ENCODE data around the gene MYBPHL. TPM values are rescaled to one million over a fixed set of nuclear protein-coding genes. Genes with fewer than 3 reads are reported as not detected.

Gene MYBPHL
- total and polyA plus RNA-seq, 4 donors: 0.34 to 3.3 (median 1.4) TPM

DNA sequence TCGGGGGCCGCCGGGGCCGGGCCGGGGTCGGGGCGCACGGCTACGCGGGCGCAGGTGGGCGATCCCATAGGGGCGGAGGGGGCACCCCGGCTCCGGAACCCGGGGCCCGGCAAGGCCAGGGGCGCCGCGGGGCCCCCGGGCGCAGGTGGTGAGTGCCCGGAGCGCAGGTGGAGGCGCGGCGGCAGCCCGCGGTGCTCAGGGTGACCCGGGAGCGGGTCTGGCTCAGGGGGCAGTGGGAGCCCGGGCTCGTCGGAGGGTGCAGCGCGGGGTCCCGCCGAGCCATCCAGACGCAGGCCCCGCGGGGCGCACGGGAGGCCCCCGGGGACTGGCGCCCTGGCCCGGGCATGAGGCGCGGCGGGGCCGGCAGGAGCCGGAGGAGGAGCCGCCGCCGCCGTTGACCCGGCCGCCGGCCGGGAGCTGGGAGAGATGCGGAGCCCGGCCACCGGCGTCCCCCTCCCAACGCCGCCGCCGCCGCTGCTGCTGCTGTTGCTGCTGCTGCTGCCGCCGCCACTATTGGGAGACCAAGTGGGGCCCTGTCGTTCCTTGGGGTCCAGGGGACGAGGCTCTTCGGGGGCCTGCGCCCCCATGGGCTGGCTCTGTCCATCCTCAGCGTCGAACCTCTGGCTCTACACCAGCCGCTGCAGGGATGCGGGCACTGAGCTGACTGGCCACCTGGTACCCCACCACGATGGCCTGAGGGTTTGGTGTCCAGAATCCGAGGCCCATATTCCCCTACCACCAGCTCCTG is 57.0 kb downstream of the MYBPHL start:
- Histone ChIP-seq H3K36me3 (ENCODE audit: control insufficient read depth in 4 of 4, insufficient read depth in 4 of 4, low read length in 4 of 4) (no peaks in the 10 kb centered on the region), H3K27me3 (ENCODE audit: control insufficient read depth in 3 of 3, insufficient read depth in 3 of 3, low read length in 2 of 3) (no peaks in the 10 kb centered on the region), H3K27ac (ENCODE audit: low read depth in 1 of 2, low read length in 1 of 2) (peak overlapping the region in 1 of 2 donors; percentile 37), H3K9me3 (ENCODE audit: control insufficient read depth in 4 of 4, insufficient read depth in 3 of 4, low read length in 3 of 4) (no peaks in the 10 kb centered on the region), H3K4me1 (ENCODE audit: control insufficient read depth in 5 of 5, insufficient read depth in 5 of 5, low read length in 5 of 5) (peaks cover 0 to 31% (median 16%) of the 10 kb centered on the region in 5 donors), H3K9ac (ENCODE audit: insufficient read depth in 1 of 2, low read length in 2 of 2) (no peak overlapping the region), H3K4me3 (peak overlapping the region; percentile 49)
- ATAC-seq (ENCODE audit: insufficient read depth, low FRiP score): no peak
- WGBS, 2 donors: 3 to 7% methylated on average over 38 to 80 of the region's 80 CpGs
- TF ChIP-seq, protein P1, sequence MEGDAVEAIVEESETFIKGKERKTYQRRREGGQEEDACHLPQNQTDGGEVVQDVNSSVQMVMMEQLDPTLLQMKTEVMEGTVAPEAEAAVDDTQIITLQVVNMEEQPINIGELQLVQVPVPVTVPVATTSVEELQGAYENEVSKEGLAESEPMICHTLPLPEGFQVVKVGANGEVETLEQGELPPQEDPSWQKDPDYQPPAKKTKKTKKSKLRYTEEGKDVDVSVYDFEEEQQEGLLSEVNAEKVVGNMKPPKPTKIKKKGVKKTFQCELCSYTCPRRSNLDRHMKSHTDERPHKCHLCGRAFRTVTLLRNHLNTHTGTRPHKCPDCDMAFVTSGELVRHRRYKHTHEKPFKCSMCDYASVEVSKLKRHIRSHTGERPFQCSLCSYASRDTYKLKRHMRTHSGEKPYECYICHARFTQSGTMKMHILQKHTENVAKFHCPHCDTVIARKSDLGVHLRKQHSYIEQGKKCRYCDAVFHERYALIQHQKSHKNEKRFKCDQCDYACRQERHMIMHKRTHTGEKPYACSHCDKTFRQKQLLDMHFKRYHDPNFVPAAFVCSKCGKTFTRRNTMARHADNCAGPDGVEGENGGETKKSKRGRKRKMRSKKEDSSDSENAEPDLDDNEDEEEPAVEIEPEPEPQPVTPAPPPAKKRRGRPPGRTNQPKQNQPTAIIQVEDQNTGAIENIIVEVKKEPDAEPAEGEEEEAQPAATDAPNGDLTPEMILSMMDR (IDR thresholded peaks at IDR 0.05; ENCODE audit: control extremely low read depth, extremely low read depth): no peak
- no peak for DNase-seq

DNA sequence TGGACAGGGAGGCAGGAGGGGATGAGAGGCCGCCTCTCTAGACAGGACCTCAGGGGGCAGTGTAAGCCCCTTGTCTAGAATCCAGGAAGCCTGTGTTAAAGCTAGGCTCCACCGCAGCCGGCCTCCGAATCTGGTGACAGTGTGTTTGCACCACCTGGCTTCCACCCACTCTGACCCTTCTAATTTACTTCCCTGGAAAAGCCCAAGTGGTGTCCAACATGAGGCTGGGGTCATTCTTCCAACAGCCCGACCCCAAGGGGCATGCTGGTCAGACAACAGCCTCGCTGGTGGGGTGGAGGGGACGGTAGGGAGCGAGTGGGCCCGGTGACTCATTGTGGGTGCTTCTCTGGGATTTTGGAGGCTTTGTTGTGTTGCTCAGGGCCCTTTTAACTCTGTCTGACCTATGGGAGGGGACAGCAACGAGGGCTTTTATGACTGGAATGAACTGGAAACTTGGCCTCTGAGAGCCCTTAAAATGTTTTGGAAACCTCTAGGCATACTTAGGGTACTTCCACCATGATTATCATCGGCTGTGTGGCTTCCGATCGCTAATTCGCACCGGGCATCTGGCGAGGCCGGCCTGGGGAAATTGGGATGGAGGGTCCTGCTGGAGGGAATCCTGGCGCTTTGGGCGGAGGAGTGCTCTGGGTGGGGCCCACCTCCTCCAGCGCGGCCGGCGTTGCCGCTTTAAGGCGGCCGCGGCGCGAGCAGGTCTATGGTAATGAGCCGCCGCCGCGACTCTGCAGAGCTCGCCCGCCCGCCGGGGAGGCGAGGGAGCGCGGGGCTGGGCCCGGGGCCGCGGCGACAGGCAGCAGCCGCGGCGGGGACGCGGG is 57.8 kb downstream of the MYBPHL start, which contains the start of gene CELSR2:
TSS of gene CELSR2 (plus strand) at position 743 of the 833 bp plus-strand sequence. CDS start 541 bp downstream, outside the sequence.
- ATAC-seq (ENCODE audit: insufficient read depth, low FRiP score): peak; percentile 70
- Histone ChIP-seq H3K4me3 (peak within 1 kb of the TSS; percentile 49), H3K36me3 (ENCODE audit: control insufficient read depth in 4 of 4, insufficient read depth in 4 of 4, low read length in 4 of 4) (no peaks in the 10 kb centered on the region), H3K4me1 (ENCODE audit: control insufficient read depth in 5 of 5, insufficient read depth in 5 of 5, low read length in 5 of 5) (peaks cover 0 to 23% (median 10%) of the 10 kb centered on the region in 5 donors), H3K27me3 (ENCODE audit: control insufficient read depth in 3 of 3, insufficient read depth in 3 of 3, low read length in 2 of 3) (no peaks in the 10 kb centered on the region), H3K27ac (ENCODE audit: low read depth in 1 of 2, low read length in 1 of 2) (peak within 1 kb of the TSS in 1 of 2 donors; percentile 37), H3K9me3 (ENCODE audit: control insufficient read depth in 4 of 4, insufficient read depth in 3 of 4, low read length in 3 of 4) (no peaks in the 10 kb centered on the region), H3K9ac (ENCODE audit: insufficient read depth in 1 of 2, low read length in 2 of 2) (no peak within 1 kb of the TSS)
- 15 to 19% methylated on average over 33 to 49 of the region's 49 CpGs for WGBS, 2 donors
- DNase-seq: peak; percentile 68 to 81 (median 72)
- TF ChIP-seq, protein P1 (IDR thresholded peaks at IDR 0.05; ENCODE audit: control extremely low read depth, extremely low read depth): no peak

DNA sequence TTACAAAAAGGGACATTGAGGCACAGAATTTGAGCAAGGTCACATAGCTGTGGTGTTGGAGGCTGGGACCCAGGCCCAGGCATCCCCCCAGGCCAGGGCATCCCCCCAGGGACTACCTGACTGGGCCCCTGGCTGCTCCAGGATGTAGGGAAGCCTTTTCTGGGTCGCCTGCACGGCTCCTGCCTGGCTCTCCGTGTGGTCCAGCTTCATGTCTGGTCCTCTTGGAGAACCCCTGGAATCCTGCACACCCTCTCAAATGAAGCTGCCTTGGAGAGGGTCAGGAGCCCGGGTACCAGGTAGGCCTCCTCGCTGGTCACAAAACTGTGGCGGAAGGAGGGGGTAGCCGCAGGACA is 58.4 kb downstream of the MYBPHL start:
- ATAC-seq (ENCODE audit: insufficient read depth, low FRiP score) (no peak), DNase-seq (peak in 1 of 3 donors; percentile 4)
- peaks cover 0 to 17% (median 4%) of the 10 kb centered on the region in 5 donors for H3K4me1 ChIP-seq (ENCODE audit: control insufficient read depth in 5 of 5, insufficient read depth in 5 of 5, low read length in 5 of 5)
- H3K9me3 ChIP-seq (ENCODE audit: control insufficient read depth in 4 of 4, insufficient read depth in 3 of 4, low read length in 3 of 4): no peaks in the 10 kb centered on the region
- no peaks in the 10 kb centered on the region for H3K27me3 ChIP-seq (ENCODE audit: control insufficient read depth in 3 of 3, insufficient read depth in 3 of 3, low read length in 2 of 3)
- 95 to 97% methylated on average over 7 of the region's 7 CpGs for WGBS, 2 donors
- no peak overlapping the region for H3K27ac ChIP-seq (ENCODE audit: low read depth in 1 of 2, low read length in 1 of 2)
- H3K36me3 ChIP-seq (ENCODE audit: control insufficient read depth in 4 of 4, insufficient read depth in 4 of 4, low read length in 4 of 4): no peaks in the 10 kb centered on the region
- TF ChIP-seq, protein P1 (IDR thresholded peaks at IDR 0.05; ENCODE audit: control extremely low read depth, extremely low read depth): no peak
- H3K4me3 ChIP-seq: no peak overlapping the region
- no peak overlapping the region for H3K9ac ChIP-seq (ENCODE audit: insufficient read depth in 1 of 2, low read length in 2 of 2)
